Epithelial cell of esophagus (primary cell): ENCODE results near the gene GALNT17.
"Not testable (repeated sequence)": the region's sequence is repeated elsewhere in the genome, so short reads cannot be mapped to it uniquely, and the experiment has no call there.

Source experiments
- DNase-seq: peaks from one replicate; pipeline ENCODE4 v3.0.0; 2010; ENCODE audit warnings: low read depth
- H3K4me3 ChIP-seq: 2 replicates; pipeline ENCODE4 v1.5.1; 2011; ENCODE audit warnings: mild to moderate bottlenecking, low read length, control low read depth
- CTCF ChIP-seq: IDR thresholded peaks from 2 replicates; pipeline ENCODE4 v1.5.1; 2011; ENCODE audit warnings: low read depth, mild to moderate bottlenecking, low read length, control low read depth, inconsistent platforms; ENCODE audit not compliant: insufficient read depth; ENCODE audit errors: missing control alignments

The GALNT17 gene

GRCh38 chr7:71255537-71256178 is 123.7 kb downstream of the GALNT17 start:
- no peak for DNase-seq
- no peak overlapping the region for H3K4me3 ChIP-seq
- no peak for TF ChIP-seq CTCF

GRCh38 chr7:71261066-71261465 is 129.1 kb downstream of the GALNT17 start:
- no peak for DNase-seq
- H3K4me3 ChIP-seq, result no peak overlapping the region
- TF ChIP-seq CTCF, result no peak

- DNase-seq, H3K4me3 ChIP-seq: not testable (repeated sequence)
These were observed 130.9 kb downstream of the GALNT17 start for GRCh38 chr7:71262834-71263233.

GRCh38 chr7:71264005-71264404 is 132.1 kb downstream of the GALNT17 start:
- DNase-seq, result no peak
- no peak overlapping the region for H3K4me3 ChIP-seq
- no peak for TF ChIP-seq CTCF

GRCh38 chr7:71266912-71267311 is 135.0 kb downstream of the GALNT17 start:
- no peak overlapping the region for H3K4me3 ChIP-seq
- no peak for DNase-seq
- no peak for TF ChIP-seq CTCF

GRCh38 chr7:71267734-71268469 is 136.0 kb downstream of the GALNT17 start:
- no peak overlapping the region for H3K4me3 ChIP-seq
- TF ChIP-seq CTCF, result no peak
- no peak for DNase-seq

- no peak for TF ChIP-seq CTCF
- no peak for DNase-seq
- no peak overlapping the region for H3K4me3 ChIP-seq
These were observed 138.6 kb downstream of the GALNT17 start for GRCh38 chr7:71270558-71270957.
